Stimulated activated CD4-positive, alpha-beta T cell treated with anti-CD3 and anti-CD28 coated beads, Interleukin-4, amount 100 ng/mL, for 24 hours (primary cell): Measurements from ENCODE around the gene BSG.
A peak's percentile ranks its signal among the peaks of the same experiment; 100 is the strongest.
"Not testable (repeated sequence)": the region's sequence is repeated elsewhere in the genome, so short reads cannot be mapped to it uniquely, and the experiment has no call there.

Experiments
- DNase-seq: peaks from one replicate; pipeline ENCODE4 v3.0.0-alpha.2; 2020

BSG gene

GRCh38 chr19:621191-621590 is 48.8 kb downstream of the BSG start:
- DNase-seq, result not testable (repeated sequence)

- no peak for DNase-seq
Observed at GRCh38 chr19:621819-622218, 49.4 kb downstream of the BSG start.

GRCh38 chr19:622666-623065 is 50.3 kb downstream of the BSG start:
- no peak for DNase-seq

DNA sequence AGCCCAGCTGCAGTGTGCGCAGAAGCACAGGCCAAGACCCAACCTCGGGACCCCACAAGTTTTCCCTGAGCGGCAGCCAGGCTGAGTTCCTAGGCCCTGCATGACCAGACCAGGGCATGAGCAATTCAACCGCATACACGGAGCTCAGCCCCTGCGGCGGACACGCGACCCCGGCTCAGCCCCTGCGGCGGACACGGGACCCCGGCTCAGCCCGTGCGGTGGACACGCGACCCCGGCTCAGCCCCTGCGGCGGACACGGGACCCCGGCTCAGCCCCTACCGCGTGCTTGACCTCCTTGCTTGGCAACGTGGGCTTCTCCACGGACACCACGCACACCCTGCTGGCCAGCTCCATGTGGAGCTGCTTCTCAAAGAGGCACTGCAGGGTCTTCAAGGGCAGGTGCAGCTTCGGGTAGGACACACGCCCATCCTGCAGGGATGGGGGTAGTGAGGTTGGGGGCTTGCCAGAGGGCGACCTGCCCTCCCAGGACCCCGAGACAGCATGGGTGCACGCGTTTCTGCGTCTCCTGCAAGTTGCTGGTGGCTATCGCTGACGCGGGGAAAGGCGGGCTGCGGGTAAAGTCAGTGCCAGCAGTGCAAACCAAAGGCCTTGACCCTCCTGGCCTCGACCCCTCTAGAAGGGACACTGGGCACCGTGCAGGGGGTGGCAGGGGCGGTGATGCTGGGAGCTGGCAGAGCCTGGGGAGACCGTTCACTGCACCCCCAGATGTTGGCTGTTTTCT is 51.0 kb downstream of the BSG start:
- no peak for DNase-seq

DNA sequence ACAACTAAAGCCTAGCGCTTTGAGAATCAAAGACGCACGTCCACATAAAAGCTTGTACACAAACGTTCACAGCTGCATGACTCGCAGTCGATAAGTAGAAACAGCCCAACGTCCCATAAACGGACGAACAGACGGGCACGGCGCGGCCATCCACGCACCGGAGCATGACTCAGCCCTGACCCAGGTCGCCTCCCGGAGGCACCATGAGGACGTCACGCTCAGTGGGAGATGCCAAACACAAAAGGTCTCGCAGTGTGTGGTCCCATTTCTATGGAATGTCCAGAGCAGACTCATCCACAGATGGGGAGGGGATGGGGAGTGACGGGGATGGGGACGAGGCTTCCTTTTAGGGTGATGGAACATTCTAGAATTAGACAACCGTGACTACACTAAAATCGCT is 51.6 kb downstream of the BSG start:
- no peak for DNase-seq

DNA sequence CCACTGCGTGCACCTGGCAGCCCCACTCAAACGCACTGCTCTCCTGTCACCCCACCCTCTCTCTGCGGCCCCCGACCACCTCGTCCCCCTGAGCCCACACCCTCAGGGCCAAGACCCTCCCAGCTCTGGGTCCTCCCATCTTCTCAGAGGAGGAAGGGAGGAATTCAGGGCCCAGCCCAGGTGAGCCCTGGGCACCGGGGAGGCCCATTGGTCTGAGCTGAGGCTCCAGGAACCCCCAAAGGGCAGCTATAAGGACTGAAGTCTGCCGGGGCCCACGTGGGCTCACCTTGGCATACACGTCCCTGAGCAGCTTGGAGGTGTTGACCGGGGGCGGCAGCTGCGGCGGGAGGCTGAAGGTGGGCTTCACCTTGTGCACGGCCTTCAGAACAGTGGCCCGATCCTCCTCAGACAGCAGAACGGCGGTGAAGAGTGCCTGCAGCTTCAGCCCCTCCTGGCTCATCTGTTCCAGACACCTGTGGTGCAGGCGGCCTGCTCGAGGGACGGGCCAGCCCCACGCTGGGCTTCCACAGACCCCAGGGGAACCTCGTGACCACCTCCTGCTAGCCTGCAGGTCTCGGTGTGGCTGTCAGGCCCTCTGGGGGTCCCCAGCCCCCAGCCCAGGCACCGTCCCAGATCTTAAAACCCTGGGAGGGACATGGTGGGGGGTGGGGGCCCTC is 52.2 kb downstream of the BSG start:
- DNase-seq, result no peak

GRCh38 chr19:625257-625656 is 52.9 kb downstream of the BSG start:
- DNase-seq, result no peak

GRCh38 chr19:626566-626965 is 54.2 kb downstream of the BSG start:
- not testable (repeated sequence) for DNase-seq

DNA sequence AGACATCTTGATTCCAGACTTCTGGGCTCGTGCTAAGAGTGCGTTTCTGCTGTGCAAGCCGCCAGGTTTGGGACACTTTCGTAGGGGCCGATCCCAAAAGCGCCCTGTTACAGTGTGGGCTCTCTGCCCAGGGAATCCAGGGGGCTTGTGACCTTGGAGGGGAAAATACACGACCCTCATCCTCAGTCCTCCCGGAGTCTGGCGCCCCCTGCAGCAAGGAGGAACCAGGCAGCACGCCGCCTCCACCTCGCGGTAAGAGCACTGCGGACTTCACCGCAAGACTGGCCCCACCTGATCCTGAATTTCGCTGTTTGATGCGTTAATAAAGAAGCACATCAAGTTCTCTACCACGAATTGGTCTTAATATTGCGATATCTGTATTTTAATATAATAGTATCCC is 55.8 kb downstream of the BSG start:
- DNase-seq, result no peak

GRCh38 chr19:629515-629914 is 57.1 kb downstream of the BSG start:
- not testable (repeated sequence) for DNase-seq

DNA sequence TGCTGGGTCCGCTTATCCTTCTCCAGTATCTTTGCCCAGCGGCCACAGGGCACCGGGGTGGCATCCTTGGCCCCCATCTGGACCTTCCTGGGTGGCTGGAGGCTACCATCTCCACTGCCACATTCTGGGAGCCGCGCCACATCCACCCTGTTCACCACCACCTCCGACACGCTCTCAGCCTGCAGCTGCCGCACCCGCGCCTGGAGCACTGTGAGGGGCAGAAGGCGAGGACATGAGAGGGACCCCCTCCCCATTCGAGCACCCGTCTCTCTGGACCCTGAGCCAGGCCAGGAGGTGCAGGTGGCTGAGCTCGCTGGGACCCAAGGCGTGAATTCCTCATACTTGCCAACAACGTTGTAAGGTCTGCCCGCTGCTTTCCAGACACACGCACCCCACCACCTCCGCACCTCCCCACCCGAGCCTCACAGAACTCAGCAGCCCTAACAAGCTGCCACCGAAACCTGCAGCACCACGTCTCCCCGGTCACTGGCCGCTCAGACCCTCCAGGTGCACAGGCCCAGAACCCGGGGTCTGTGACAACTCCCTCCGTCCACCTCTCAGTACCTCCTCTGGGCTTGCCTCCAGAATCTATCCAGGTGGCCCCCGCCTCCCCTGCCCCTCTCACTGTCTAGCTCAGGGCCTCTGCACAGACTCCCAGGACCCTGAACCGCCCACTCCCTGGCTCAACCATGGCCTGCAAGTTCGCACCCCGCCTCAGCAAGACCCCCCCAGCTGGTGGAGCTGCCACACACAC is 57.7 kb downstream of the BSG start:
- DNase-seq, result no peak

DNA sequence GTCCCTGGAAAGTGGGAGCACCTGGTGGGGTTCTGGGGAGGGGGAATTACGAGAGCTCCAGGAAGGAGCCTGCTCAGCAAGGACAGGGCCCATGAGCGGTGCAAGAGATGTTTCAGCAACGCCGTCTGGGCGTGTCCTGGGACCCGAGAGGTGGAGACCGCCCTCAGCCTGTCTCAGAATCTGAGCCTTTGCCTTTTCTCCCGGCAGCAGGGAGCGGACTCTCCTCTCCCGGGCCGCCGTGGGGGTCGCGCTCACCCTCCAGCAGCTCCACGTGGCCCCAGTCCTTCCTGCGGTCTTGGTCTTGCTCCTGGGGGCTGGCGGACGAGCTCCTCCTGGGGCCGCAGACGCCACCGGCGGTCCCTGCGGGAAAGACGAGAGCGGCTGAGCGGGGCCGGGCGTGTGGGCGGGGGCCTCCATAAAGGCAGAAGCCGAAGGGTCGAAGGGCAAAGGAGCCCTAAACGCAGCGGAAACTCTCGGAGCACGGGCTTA is 60.2 kb downstream of the BSG start:
- DNase-seq, result peak; percentile 54
